Measurements from ENCODE around the gene MT1G.
"Not testable (repeated sequence)": the region's sequence is repeated elsewhere in the genome, so short reads cannot be mapped to it uniquely, and the experiment has no call there.

Gene MT1G

DNA sequence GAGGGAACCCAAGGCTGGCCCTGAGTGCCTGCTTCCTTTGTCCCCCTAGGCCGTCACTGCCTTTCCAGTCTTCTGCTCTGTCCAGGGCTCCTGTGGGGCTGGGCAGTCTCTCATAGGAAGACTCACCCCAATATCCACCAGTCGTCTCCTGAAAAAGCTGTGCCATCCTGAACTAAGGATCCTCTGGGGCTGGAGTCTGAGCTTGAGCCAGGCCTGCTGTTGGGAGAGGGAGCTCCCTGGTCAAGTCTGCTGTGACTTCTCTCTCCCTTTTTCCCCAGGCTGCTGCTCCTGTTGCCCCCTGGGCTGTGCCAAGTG is 2.7 kb upstream of the MT1G start:
- TF ChIP-seq, protein P1, sequence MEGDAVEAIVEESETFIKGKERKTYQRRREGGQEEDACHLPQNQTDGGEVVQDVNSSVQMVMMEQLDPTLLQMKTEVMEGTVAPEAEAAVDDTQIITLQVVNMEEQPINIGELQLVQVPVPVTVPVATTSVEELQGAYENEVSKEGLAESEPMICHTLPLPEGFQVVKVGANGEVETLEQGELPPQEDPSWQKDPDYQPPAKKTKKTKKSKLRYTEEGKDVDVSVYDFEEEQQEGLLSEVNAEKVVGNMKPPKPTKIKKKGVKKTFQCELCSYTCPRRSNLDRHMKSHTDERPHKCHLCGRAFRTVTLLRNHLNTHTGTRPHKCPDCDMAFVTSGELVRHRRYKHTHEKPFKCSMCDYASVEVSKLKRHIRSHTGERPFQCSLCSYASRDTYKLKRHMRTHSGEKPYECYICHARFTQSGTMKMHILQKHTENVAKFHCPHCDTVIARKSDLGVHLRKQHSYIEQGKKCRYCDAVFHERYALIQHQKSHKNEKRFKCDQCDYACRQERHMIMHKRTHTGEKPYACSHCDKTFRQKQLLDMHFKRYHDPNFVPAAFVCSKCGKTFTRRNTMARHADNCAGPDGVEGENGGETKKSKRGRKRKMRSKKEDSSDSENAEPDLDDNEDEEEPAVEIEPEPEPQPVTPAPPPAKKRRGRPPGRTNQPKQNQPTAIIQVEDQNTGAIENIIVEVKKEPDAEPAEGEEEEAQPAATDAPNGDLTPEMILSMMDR (conservative IDR thresholded peaks at IDR 0.05; ENCODE audit: low read depth, low read length), result no peak
- no peak for DNase-seq (ENCODE audit: low read depth)
- H3K4me3 ChIP-seq (ENCODE audit: low read length), result no peak overlapping the region

DNA sequence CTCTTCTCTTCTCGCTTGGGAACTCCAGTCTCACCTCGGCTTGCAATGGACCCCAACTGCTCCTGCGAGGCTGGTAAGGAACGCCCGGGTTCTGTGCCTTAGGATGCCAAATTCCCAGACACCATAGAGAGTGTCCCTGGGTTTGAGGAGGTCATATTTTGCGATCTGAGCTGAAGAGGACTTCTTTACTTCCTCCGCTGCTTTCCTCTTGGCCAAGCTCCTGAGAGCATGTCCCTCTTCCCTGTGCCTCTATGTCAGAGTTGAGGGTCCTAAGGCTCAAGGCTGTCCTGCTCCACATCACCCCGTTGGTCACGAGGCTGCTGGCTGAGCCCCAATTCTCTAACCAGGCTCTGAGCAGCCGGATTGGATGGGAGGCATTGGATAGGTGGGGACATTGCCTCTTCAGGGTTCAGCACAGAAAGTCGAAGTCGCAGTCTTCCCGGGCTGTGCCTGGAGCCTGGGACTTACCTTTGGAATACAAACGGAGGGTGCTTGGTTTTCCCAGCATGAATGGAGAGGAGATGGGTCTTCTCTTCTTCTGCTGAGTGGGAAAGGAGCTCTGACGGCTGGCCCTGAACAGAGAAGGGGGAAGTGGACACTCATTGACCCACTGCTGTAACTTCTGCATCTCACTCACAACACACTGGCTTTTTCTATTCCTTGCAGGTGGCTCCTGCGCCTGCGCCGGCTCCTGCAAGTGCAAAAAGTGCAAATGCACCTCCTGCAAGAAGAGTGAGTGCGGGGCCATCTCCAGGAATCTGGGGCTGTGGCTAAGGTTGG is 2.2 kb upstream of the MT1G start:
- H3K4me3 ChIP-seq (ENCODE audit: low read length), result no peak overlapping the region
- TF ChIP-seq, protein P1 (conservative IDR thresholded peaks at IDR 0.05; ENCODE audit: low read depth, low read length), result no peak
- DNase-seq (ENCODE audit: low read depth), result no peak

DNA sequence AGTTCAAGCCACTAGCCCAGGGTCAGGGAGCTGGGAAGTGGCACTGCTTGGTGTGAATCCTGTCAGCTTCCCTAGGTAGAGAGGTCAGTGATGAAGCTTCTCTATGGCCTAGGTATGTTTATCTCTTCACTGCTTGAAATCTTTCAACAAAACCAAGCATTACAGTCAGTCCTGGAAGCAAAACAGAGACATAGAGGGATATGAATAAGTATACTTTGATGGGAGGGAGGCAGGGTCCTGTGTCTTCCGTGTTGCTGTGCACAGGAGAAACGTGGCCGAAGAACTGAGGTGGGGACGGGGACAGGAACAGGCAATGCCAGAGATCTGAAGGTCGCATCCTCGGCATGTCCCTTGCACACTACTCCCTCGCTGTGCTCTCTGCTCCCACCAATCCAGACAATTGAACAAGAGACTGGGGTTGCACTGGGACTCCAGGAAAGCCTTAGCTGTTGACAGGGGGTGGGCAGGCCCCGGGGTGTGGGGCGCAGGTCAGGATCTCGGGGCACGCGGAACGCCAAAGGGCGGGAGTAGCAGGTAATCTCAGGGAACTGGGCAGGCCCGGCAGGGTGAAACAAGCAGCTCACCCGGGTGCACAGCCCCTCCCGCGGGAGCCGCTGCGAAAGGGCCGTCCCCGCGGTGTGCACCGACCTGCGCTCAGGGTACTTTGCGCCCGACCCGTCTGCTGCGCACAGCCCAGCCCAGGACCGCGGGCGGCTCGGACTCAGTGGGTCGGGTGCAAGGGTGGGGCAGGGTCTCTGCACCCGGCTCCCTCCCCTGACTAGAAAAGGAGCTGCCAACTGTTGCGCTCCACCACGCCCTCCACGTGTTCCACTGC is 1.4 kb upstream of the MT1G start, which contains the start of gene MT1H:
TSS of gene MT1H (plus strand) at position 810 of the 835 bp plus-strand sequence. CDS start 71 bp downstream, outside the sequence.
- TF ChIP-seq, protein P1 (conservative IDR thresholded peaks at IDR 0.05; ENCODE audit: low read depth, low read length), result no peak
- no peak for DNase-seq (ENCODE audit: low read depth)
- H3K4me3 ChIP-seq (ENCODE audit: low read length), result no peak within 1 kb of the TSS

DNA sequence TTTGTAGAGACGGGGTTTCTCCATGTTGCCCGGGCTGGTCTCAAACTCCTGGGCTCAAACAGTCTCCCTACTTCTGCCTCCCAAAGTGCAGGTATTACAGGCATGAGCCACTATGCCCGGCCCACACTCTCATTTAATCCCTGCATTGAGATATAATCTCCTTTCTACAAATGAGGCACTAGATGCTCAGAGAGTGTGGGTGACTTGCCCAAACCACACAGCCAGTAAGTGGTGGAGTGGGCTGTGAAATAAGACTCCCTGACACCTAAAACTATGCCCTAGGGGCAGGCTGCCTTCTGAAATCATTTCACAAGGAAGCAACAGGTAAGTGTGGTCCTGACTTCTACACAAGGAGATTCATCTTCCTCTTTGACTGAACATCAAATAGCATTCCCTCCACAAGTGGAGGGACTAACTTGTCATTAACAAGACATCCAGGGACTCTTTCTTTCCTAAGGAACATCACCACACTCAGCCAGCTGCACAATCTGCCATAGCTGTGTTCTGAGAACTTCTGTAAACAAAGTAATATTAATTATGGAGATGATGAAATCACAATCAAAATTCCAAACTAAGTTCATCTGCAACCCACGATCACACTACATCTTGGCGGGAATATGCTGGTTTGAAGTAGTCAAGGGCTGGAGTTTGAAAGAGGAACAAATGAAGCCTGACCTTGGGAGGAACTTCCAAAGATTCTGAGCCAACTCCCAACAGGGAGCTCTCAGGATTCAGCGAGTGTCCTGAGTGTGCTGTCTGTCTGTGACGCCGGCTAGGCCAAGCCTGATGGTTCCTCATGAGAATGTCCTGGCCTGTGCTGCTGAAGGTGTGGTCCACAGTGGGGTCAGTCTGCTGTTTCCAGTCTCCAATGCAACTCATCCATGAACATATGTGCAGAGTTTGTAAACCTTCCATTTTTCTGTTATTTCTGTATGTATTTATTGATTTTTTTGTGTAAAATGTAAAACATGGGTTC is 2.3 kb downstream of the MT1G start:
- not testable (repeated sequence) for DNase-seq (ENCODE audit: low read depth); H3K4me3 ChIP-seq (ENCODE audit: low read length)

DNA sequence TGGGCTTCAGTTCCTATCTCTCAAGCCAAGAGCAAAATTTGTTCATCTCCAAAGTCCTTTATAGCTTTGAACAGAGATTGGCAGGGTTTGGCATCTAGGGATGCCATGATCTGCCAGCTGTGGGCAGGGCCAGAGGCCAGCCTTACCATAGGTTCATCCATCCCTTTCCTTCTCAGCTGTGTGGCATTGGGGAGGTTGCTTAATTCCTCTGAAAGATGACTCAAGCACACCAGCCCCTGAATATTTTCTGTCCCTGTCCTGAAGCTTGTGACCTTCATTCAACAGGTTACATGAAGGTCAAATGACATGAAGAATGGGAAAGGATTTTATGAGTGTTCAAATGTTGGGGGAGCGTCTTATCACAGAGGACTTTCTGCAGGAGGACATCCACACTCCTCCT is 3.4 kb downstream of the MT1G start:
- no peak overlapping the region for H3K4me3 ChIP-seq (ENCODE audit: low read length)
- DNase-seq (ENCODE audit: low read depth), result no peak
- TF ChIP-seq, protein P1 (conservative IDR thresholded peaks at IDR 0.05; ENCODE audit: low read depth, low read length), result no peak

DNA sequence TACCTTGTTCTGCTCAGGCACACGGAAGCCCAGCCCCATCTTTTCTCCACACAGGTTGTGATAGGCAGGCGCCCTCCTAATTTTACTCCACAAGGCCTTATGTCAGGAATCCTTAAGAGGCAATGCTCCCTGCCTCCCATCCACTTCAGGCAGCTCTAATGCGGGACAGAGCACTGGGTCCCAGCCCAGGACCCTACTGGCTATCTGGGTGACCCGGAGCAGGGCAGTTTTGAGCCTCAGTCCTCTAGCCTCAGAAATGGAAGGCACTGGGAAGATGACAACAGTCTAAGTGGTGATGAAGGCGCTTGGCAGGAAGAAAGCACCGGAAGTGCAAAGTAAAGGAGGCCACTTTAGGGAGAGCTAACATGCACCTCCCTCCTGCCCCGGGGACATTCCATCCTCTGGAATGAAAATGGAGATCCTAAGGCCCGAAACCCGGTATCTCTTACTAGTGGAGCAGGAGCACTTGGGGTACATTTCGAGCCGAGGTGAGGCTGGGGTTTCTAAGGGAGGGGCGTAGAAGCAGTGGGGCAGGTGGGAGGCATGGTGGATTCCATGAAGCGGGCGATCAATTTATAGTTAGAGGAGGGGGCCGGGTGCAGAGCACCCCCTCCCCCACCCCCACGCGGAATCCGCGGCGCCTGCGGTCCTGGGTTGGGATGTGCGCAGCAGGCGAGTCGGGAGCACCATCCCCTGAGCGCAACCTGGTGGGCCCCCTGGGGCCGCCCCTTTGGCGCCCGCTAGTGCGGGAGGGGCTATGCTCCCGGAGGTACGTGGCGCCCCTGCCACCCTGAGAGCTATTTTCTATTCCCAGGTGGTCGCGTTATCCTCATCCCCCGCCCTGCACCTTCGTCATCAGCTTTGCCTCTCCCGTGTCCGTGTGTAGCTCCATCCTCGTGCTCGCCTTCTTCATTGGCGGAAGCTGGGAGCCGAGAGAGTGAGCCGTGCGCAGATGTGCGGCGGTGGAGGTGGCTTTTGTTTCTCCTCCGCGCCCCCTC is 5.2 kb downstream of the MT1G start:
- TF ChIP-seq, protein P1 (conservative IDR thresholded peaks at IDR 0.05; ENCODE audit: low read depth, low read length), result no peak
- H3K4me3 ChIP-seq (ENCODE audit: low read length), result no peak overlapping the region
- DNase-seq (ENCODE audit: low read depth), result no peak

Data from retinal pigment epithelial cell (primary cell).